HG03097 (cell line): ENCODE measurements around the gene OR6C70.
"Not testable (repeated sequence)": the region's sequence is repeated elsewhere in the genome, so short reads cannot be mapped to it uniquely, and the experiment has no call there.

Source experiments
- ATAC-seq: cut with Tn5 transposase; IDR thresholded peaks from one replicate; pipeline ENCODE4 v1.9.1; 2021; ENCODE audit not compliant: unreplicated experiment, low FRiP score

OR6C70 gene

GRCh38 chr12:55470088-55470829, at the start of gene OR6C70:
Gene OR6C70, minus strand, starts transcription at chr12:55470138. Its CDS starts 0 bp downstream, at chr12:55470138.
- no peak for ATAC-seq

DNA sequence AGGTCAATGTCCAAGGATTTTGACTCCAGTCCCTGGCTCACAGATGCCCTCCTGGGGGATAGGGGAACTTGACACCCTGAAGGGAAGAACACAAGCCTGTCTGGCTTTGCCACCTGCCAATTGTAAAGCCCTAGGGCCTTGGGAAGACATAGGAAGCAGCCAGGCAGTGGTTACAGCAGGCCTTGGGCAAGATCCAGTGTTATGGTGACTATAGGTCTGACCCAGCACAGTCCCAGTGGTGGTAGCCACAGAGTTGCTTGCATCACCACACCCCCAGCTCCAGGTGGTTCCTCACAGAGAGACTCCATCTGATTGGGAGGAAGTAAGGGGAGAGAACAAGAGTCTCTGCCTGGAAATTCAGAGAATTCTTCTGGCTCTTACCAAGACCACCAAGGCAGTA, 46.5 kb upstream of the OR6C70 start:
- ATAC-seq: no peak

- ATAC-seq: no peak
Observed at GRCh38 chr12:55515696-55516095, 45.8 kb upstream of the OR6C70 start.

GRCh38 chr12:55501601-55502000, 31.7 kb upstream of the OR6C70 start:
- no peak for ATAC-seq

DNA sequence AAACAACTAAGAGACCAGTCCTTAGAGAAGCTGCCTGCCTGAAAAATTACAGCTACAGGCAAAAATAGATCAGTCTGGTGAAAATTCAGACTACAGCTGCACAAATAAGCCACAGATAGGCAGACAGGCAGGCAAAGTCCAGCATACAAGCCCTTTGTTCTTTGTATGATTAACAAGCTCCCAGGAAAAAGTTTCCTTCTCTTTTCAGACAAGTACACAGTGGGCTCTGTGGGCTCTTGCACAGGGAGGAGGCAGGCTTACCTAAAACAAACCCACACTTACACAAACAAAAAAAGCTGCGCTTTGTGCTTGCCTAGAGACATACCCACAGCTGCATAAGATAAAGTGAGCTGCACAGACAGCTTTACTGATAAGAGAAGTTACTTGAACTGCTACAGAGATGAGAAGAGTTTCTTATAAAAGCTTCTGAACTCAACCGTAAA, 29.9 kb upstream of the OR6C70 start:
- no peak for ATAC-seq

GRCh38 chr12:55499231-55499630, 29.3 kb upstream of the OR6C70 start:
- no peak for ATAC-seq

- ATAC-seq: no peak
Observed at GRCh38 chr12:55495490-55495889, 25.6 kb upstream of the OR6C70 start.

- ATAC-seq: no peak
Observed at GRCh38 chr12:55492078-55492477, 22.1 kb upstream of the OR6C70 start, which contains the start of gene OR6C68. Gene OR6C68, plus strand, starts transcription at chr12:55492378. Its CDS starts 0 bp downstream, at chr12:55492378.

GRCh38 chr12:55484284-55484683, 14.3 kb upstream of the OR6C70 start:
- ATAC-seq: not testable (repeated sequence)

DNA sequence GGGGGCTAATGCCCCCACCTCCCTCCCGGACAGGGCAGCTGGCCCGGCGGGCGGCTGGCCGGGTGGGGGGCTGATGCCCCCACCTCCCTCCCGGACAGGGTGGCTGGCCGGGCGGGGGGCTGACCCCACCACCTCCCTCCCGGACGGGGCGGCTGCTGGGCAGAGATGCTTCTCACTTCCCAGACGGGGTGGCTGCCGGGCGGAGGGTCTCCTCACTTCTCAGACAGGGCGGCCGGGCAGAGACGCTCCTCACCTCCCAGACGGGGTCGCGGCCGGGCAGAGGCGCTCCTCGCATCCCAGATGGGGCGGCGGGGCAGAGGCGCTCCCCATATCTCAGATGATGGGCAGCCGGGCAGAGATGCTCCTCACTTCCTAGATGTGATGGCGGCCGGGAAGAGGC, 9.2 kb upstream of the OR6C70 start:
- not testable (repeated sequence) for ATAC-seq

DNA sequence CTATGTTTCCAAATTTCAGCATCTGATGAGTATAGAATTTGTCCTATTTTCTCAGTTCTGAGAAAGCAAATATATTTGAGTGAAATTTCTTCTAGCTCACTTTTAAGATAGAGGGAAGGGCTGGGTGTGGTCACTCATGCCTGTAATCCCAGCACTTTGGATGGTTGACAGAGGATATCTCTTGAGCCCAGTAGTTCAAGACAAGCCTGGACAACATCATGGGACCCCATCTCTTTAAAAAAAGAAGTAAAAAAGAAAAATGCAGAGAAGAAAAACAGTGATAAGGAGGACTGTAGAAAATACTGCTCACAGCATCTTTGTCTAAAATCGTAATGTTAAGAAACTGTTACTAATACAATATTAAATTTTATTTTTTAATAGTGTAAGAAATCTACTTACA, 2.3 kb upstream of the OR6C70 start:
- ATAC-seq: no peak

DNA sequence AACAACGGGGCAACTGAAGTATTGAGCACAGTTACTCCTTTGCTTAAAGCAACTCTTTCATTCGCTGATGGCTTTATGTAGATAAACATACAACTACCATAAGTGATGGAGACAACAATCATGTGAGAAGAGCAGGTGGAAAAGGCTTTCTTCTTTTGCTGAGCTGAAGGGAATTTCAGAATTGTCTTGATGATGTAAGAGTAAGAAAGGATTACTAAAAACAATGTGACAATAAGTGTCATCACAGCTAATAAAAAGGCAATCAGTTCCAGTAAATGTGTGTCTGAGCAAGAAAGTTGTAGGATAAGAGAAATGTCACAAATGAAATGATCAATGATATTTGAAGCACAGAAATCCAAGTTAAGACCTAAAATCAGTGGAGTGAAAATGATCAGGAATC, 647 bp downstream of the OR6C70 start:
- ATAC-seq: no peak

- ATAC-seq: no peak
Observed at GRCh38 chr12:55467836-55468235, 2.1 kb downstream of the OR6C70 start.

DNA sequence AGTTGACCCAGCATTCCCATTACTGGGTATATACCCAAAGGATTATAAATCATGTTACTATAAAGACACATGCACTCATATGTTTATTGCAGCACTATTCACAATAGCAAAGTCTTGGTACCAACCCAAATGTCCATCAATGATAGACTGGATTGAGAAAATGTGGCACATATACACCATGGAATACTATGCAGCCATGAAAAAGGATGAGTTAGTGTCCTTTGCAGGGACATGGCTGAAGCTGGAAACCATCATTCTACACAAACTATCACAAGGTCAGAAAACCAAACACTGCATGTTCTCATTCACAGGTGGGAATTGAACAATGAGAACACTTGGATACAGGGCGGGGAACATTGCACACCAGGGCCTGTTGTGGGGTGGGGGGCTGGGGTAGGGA, 5.0 kb downstream of the OR6C70 start:
- not testable (repeated sequence) for ATAC-seq

DNA sequence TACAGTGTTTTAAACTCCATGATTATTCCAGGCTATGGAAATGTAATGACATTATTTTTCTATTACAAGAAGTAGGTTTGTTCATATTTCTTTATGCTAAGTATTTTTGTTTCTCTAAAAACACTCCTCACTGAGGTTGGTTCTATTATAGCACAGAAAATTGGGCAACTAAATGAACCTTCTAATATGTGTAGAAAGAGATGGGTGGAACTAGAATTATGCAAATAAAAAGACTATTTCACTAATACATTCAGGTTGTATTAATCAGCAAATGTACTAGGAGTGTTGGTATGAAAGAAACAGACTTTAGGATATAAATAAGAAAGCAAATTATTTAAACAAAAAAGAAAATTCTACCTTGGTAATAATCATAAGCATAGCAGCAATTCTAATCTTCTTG, 21.1 kb downstream of the OR6C70 start:
- no peak for ATAC-seq

DNA sequence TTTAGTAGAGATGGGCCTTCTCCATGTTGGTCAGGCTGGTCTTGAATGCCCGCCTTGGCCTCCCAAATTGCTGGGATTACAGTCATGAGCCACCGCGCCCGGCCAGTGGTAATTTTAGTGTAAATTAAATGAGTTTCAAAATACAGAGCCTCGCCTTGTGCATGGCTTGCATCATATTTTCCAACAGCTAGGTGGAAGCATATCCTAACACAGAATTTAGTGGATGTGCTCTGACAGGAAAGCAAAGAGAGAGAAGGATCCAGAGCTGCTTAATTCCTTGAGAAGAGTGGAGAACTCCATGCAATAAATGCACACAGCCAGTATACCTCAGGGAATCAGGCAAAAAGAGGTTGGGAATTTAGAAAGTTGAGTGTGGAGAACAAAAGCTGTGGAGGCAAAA, 23.6 kb downstream of the OR6C70 start:
- ATAC-seq: no peak

DNA sequence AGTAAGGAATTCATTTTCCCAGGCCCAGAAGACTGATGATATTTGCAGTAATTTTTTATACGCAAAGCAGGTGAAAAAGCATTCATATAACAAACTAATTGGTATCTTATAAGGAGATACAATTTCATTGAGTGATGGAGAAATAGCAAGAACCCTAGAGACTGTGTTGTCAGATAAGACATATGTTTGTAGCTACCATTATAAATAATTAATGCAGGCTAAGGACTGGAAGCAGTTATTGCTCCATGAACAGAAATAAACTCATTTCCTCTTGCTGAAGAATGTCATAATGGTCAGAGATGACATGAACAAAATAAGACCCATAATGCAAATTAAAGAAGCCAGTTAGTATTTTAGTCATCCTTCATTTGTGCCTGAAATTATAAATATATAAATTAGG, 24.6 kb downstream of the OR6C70 start:
- no peak for ATAC-seq

GRCh38 chr12:55443776-55444175, 26.2 kb downstream of the OR6C70 start, which contains the start of gene OR6C2:
Gene OR6C2, plus strand, starts transcription at chr12:55444076. Its CDS starts 8,138 bp downstream, at chr12:55452214.
- ATAC-seq: no peak

DNA sequence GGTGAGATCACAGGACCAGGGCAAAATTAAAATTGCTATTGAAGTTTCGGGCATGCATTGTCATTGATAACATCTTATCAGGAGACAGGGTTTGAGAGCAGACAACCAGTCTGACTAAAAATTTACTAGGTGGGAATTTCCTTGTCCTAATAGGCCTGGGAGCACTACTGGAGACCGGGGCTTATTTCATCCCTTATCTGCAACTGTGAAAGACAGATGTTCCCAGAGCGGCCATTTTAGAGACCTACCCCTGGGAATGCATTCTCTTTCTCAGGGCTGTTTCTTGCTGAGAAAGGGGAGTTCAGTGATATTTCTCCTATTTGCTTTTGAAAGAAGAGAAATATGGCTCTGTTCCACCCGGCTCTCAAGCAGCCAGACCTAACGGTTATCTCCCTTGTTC, 28.7 kb downstream of the OR6C70 start:
- not testable (repeated sequence) for ATAC-seq

DNA sequence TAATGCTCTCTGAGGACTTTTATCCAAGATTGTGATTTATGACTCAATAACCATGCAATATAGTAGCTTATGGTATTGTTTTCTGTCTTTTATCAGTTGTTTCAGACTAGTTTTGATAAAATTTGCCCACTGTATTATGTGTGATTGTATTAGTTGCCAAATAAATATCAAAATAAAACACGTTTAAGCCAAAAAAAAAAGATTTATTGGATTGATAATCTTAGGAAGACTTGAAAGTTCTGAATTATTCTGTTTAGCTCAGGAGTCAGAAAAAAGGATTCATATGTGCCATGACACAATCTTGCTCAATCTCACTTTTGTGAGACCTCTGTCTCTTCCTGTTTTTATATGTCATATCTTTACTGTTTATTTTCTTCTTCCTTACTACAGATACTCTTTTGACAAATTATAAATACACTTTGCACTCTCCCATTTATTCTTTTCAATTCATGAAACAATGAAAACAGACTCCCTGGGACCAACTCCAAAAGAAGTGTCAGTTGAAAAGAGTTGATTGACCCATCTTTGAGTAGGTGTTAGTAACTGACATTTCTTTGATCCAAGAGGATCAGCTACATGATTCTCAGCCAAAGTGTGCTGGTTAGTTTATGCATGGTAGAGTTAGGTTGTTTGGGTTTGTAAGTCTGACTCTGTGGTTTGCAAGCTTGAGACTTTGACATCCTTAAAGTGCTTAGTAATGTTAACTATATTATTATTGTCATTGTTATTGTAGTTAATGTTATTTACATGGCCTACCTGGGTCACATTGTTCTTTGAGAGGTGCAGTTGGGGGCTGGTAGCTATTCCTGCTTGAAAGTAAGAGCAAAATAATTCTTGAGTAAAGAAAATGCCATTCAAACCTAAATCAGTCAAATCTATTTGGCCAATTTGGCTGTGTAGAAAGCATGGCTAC, 41.4 kb downstream of the OR6C70 start:
- no peak for ATAC-seq

DNA sequence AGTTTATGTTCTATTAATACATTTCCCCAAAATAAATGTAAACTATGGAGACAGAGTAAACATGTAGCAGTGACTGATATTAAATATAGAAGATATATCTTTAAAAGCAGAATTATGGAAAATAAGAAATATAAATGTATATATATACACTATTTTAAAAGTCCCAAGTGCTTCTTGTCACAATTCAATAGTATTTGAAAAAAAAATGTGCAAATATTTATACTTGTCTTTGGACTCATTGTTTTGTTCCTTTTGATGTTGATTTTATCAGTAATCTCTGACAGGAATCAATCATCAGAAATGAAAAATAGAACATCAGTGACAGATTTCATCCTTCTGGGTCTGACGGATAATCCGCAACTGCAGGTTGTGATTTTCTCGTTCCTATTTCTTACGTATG, 44.0 kb downstream of the OR6C70 start, which contains the start of gene OR6C76:
Gene OR6C76 (plus strand): TSS at position 301 of the 400 bp plus-strand sequence. CDS start 0 bp downstream, at position 301.
- no peak for ATAC-seq
